ENCODE measurements around the gene NF2.

DNA sequence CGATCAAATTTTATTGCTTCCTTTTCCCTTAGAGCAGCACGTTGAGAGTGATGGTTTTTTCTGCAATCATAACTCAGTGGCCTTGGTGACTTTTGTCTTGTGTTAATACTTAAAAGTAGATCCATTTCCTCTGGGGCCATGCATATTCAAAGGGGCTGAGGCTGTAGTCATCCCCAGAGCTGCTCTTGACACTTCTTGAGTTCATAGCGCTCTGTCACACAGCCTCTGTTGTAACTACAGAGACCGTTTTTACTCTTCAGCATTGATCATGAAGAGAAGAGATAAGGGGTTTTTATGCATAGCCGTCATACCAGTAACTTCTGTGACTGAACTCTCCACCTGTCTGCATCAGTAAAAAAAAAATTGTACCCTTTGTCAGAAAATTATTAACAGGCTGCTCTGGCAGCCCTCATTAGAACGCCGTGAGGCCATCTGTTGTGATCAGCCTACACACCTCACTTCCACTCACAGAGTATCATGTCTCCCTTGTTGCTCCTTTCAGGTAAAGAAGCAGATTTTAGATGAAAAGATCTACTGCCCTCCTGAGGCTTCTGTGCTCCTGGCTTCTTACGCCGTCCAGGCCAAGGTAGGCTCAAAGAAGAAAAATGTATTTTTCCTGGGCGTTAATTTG, 38.4 kb downstream of the NF2 start:
- TF ChIP-seq GATA2 (IDR thresholded peaks at IDR 0.05; ENCODE audit: low read depth, low read length), result no peak
- no peak for TF ChIP-seq GATA3 (IDR thresholded peaks at IDR 0.05; ENCODE audit: low read depth, low read length)
